GM23338 (cell line): ENCODE results near the gene PHF23. TPM values are rescaled to one million over a fixed set of nuclear protein-coding genes. Genes with fewer than 3 reads are reported as not detected.

ENCODE experiments used
- ATAC-seq: fragments of 200-7000 bp; cut with Tn5 transposase; 3 replicates; pipeline ENCODE4 v1.9.1; 2020
- DNase-seq: peaks from one replicate; pipeline ENCODE4 v3.0.0-alpha.2; 2015; ENCODE audit warnings: low spot score
- H2AFZ ChIP-seq: fragments of 200-600 bp; sonication (generic); 2 replicates; pipeline ENCODE4 v1.8.0; 2016; ENCODE audit warnings: antibody characterized with exemption, mild to moderate bottlenecking, moderate library complexity
- H3F3A ChIP-seq: fragments of 200-600 bp; sonication (generic); replicated peaks from 2 replicates; pipeline ENCODE4 v1.8.0; 2017; ENCODE audit warnings: antibody characterized with exemption, mixed run types, low read depth
- H3K27ac ChIP-seq: fragments of 200-600 bp; sonication (generic); 2 replicates; pipeline ENCODE4 v1.6.1; 2016; ENCODE audit warnings: low read depth
- H3K27me3 ChIP-seq: fragments of 200-600 bp; sonication (generic); 2 replicates; pipeline ENCODE4 v1.8.0; 2016; ENCODE audit warnings: mild to moderate bottlenecking, mixed run types, moderate library complexity; ENCODE audit not compliant: insufficient read depth
- H3K36me3 ChIP-seq: fragments of 200-600 bp; sonication (generic); 2 replicates; pipeline ENCODE4 v1.8.0; 2016; ENCODE audit warnings: mild to moderate bottlenecking; ENCODE audit not compliant: insufficient read depth
- H3K4me1 ChIP-seq: fragments of 200-600 bp; sonication (generic); 2 replicates; pipeline ENCODE4 v1.8.0; 2016; ENCODE audit warnings: mild to moderate bottlenecking, moderate library complexity; ENCODE audit not compliant: insufficient read depth
- H3K4me2 ChIP-seq: fragments of 200-600 bp; sonication (generic); 2 replicates; pipeline ENCODE4 v1.7.1; 2017; ENCODE audit warnings: mixed run types
- H3K4me3 ChIP-seq: fragments of 200-600 bp; sonication (generic); 2 replicates; pipeline ENCODE4 v1.6.1; 2016; ENCODE audit warnings: mixed run types
- H3K79me2 ChIP-seq: fragments of 200-600 bp; sonication (generic); replicated peaks from 2 replicates; pipeline ENCODE4 v1.8.0; 2017; ENCODE audit warnings: mild to moderate bottlenecking; ENCODE audit not compliant: insufficient read depth
- H3K9me2 ChIP-seq: fragments of 200-600 bp; sonication (generic); 2 replicates; pipeline ENCODE4 v1.8.0; 2017; ENCODE audit not compliant: insufficient read depth
- H4K20me1 ChIP-seq: fragments of 200-600 bp; sonication (generic); replicated peaks from 2 replicates; pipeline ENCODE4 v1.8.0; 2017; ENCODE audit warnings: mild to moderate bottlenecking; ENCODE audit not compliant: insufficient read depth
- H3K27ac Mint-ChIP-seq: 2 replicates; pipeline ENCODE4 v1.8.0; 2020; ENCODE audit warnings: inconsistent platforms, mild to moderate bottlenecking, moderate library complexity, mixed read lengths
- H3K27me3 Mint-ChIP-seq: 3 replicates; pipeline ENCODE4 v1.8.0; 2022; ENCODE audit warnings: low read depth, mild to moderate bottlenecking, moderate library complexity, mixed read lengths, inconsistent platforms; ENCODE audit not compliant: insufficient read depth, poor library complexity
- H3K36me3 Mint-ChIP-seq: 3 replicates; pipeline ENCODE4 v1.8.0; 2021; ENCODE audit warnings: low read depth, mild to moderate bottlenecking, inconsistent platforms, moderate library complexity, mixed read lengths
- H3K4me1 Mint-ChIP-seq: 3 replicates; pipeline ENCODE4 v1.8.0; 2020; ENCODE audit warnings: mild to moderate bottlenecking, inconsistent platforms, mixed read lengths
- H3K4me3 Mint-ChIP-seq: 3 replicates; pipeline ENCODE4 v1.8.0; 2021; ENCODE audit warnings: moderate library complexity, mild to moderate bottlenecking, inconsistent platforms, mixed read lengths
- H3K9me3 Mint-ChIP-seq: 3 replicates; pipeline ENCODE4 v1.8.0; 2020; ENCODE audit warnings: moderate library complexity, mild to moderate bottlenecking, inconsistent platforms, mixed read lengths
- JUNB ChIP-seq: IDR thresholded peaks from one replicate; pipeline ENCODE4 v1.6.1; 2016; ENCODE audit warnings: antibody characterized with exemption; ENCODE audit not compliant: unreplicated experiment
- STAT1 ChIP-seq: IDR thresholded peaks from one replicate; pipeline ENCODE4 v1.6.1; 2016; ENCODE audit warnings: antibody characterized with exemption; ENCODE audit not compliant: unreplicated experiment
- polyA plus RNA-seq: library from polyadenylated mRNA; unstranded; fragments of >200 nt; fragmentation: Nextera tagmentation; extraction: Ambion mirVana; gene quantifications from 2 replicates; pipeline ENCODE4 v1.2.1, GENCODE V29; 2016
- total RNA-seq: library from RNA; depleted of rRNA; stranded (reverse); fragments of >200 nt; shearing (Covaris generic); gene quantifications from 2 replicates; pipeline ENCODE4 v1.2.3, GENCODE V29; 2014
- TF ChIP-seq, protein P1 (sequence below): fragments of 250-450 bp; sonication (Bioruptor Pico); IDR thresholded peaks from 2 replicates; pipeline ENCODE4 v1.5.0; 2020; ENCODE audit warnings: mild to moderate bottlenecking, moderate library complexity
- TF ChIP-seq, protein P2 (sequence below), 2 experiments: fragments of 200-600 bp in 1 of 2; sonication (generic) in 1 of 2; conservative IDR thresholded peaks; 2 replicates each; pipeline versions ENCODE4 v1.5.1 to v1.6.1; 2016 to 2017; ENCODE audit warnings: antibody characterized with exemption in 2 of 2, low read depth in 2 of 2, mild to moderate bottlenecking in 2 of 2, moderate library complexity in 1 of 2

PHF23 gene
- total and polyA plus RNA-seq, 2 experiments from 2014 or later: 35.4 to 51.0 TPM

- TF ChIP-seq, protein P1, sequence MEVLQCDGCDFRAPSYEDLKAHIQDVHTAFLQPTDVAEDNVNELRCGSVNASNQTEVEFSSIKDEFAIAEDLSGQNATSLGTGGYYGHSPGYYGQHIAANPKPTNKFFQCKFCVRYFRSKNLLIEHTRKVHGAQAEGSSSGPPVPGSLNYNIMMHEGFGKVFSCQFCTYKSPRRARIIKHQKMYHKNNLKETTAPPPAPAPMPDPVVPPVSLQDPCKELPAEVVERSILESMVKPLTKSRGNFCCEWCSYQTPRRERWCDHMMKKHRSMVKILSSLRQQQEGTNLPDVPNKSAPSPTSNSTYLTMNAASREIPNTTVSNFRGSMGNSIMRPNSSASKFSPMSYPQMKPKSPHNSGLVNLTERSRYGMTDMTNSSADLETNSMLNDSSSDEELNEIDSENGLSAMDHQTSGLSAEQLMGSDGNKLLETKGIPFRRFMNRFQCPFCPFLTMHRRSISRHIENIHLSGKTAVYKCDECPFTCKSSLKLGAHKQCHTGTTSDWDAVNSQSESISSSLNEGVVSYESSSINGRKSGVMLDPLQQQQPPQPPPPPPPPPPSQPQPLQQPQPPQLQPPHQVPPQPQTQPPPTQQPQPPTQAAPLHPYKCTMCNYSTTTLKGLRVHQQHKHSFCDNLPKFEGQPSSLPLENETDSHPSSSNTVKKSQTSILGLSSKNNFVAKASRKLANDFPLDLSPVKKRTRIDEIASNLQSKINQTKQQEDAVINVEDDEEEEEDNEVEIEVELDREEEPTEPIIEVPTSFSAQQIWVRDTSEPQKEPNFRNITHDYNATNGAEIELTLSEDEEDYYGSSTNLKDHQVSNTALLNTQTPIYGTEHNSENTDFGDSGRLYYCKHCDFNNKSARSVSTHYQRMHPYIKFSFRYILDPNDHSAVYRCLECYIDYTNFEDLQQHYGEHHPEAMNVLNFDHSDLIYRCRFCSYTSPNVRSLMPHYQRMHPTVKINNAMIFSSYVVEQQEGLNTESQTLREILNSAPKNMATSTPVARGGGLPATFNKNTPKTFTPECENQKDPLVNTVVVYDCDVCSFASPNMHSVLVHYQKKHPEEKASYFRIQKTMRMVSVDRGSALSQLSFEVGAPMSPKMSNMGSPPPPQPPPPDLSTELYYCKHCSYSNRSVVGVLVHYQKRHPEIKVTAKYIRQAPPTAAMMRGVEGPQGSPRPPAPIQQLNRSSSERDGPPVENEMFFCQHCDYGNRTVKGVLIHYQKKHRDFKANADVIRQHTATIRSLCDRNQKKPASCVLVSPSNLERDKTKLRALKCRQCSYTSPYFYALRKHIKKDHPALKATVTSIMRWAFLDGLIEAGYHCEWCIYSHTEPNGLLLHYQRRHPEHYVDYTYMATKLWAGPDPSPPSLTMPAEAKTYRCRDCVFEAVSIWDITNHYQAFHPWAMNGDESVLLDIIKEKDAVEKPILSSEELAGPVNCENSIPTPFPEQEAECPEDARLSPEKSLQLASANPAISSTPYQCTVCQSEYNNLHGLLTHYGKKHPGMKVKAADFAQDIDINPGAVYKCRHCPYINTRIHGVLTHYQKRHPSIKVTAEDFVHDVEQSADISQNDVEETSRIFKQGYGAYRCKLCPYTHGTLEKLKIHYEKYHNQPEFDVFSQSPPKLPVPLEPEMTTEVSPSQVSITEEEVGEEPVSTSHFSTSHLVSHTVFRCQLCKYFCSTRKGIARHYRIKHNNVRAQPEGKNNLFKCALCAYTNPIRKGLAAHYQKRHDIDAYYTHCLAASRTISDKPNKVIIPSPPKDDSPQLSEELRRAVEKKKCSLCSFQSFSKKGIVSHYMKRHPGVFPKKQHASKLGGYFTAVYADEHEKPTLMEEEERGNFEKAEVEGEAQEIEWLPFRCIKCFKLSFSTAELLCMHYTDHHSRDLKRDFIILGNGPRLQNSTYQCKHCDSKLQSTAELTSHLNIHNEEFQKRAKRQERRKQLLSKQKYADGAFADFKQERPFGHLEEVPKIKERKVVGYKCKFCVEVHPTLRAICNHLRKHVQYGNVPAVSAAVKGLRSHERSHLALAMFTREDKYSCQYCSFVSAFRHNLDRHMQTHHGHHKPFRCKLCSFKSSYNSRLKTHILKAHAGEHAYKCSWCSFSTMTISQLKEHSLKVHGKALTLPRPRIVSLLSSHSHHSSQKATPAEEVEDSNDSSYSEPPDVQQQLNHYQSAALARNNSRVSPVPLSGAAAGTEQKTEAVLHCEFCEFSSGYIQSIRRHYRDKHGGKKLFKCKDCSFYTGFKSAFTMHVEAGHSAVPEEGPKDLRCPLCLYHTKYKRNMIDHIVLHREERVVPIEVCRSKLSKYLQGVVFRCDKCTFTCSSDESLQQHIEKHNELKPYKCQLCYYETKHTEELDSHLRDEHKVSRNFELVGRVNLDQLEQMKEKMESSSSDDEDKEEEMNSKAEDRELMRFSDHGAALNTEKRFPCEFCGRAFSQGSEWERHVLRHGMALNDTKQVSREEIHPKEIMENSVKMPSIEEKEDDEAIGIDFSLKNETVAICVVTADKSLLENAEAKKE (CRISPR knock-in tag): no peak
- TF ChIP-seq JUNB: no peak
- TF ChIP-seq, protein P2, sequence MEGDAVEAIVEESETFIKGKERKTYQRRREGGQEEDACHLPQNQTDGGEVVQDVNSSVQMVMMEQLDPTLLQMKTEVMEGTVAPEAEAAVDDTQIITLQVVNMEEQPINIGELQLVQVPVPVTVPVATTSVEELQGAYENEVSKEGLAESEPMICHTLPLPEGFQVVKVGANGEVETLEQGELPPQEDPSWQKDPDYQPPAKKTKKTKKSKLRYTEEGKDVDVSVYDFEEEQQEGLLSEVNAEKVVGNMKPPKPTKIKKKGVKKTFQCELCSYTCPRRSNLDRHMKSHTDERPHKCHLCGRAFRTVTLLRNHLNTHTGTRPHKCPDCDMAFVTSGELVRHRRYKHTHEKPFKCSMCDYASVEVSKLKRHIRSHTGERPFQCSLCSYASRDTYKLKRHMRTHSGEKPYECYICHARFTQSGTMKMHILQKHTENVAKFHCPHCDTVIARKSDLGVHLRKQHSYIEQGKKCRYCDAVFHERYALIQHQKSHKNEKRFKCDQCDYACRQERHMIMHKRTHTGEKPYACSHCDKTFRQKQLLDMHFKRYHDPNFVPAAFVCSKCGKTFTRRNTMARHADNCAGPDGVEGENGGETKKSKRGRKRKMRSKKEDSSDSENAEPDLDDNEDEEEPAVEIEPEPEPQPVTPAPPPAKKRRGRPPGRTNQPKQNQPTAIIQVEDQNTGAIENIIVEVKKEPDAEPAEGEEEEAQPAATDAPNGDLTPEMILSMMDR (conservative IDR thresholded peaks at IDR 0.05; ENCODE audit: low read depth in 2 of 2): no peak
These were observed 20.9 kb upstream of the PHF23 start (continued) for GRCh38 chr17:7260151-7260550.

GRCh38 chr17:7259555-7259889 is 20.3 kb upstream of the PHF23 start:
- Histone ChIP-seq H3K36me3 (peaks cover 23% of the 10 kb centered on the region), H3K4me1 (peaks cover 9% of the 10 kb centered on the region), H3K4me3 (no peak overlapping the region), H3K4me2 (no peak overlapping the region), H4K20me1 (peaks cover 20% of the 10 kb centered on the region; the same call in 1 of the 2 replicates), H2AFZ (no peak overlapping the region), H3K9me2 (no peaks in the 10 kb centered on the region), H3K27ac (peak overlapping the region; percentile 66), H3K27me3 (no peaks in the 10 kb centered on the region), H3F3A (peaks cover 26% of the 10 kb centered on the region), H3K79me2 (peaks cover 27% of the 10 kb centered on the region)
- H3K4me1 Mint-ChIP-seq: peaks cover 25% of the 10 kb centered on the region
- H3K4me3 Mint-ChIP-seq: peak overlapping the region; percentile 91; the same call in 1 of the 3 replicates
- peaks cover 57% of the 10 kb centered on the region for H3K36me3 Mint-ChIP-seq
- H3K27me3 Mint-ChIP-seq: peaks cover 33% of the 10 kb centered on the region
- ATAC-seq (no peak), DNase-seq (no peak)
- no peaks in the 10 kb centered on the region; the same call in 2 of the 3 replicates for H3K9me3 Mint-ChIP-seq
- peak overlapping the region; percentile 67 for H3K27ac Mint-ChIP-seq
- TF ChIP-seq STAT1: no peak
- TF ChIP-seq, protein P1 (CRISPR knock-in tag): no peak
